G401 (cell line): ENCODE measurements around the gene POU2F2. TPM values are rescaled to one million over a fixed set of nuclear protein-coding genes. Genes with fewer than 3 reads are reported as not detected.

Experiments
- DNase-seq: peaks from one replicate; pipeline ENCODE4 v3.0.0-alpha.2; 2015; ENCODE audit warnings: low spot score
- in situ Hi-C: cut with HindIII; loops from 2 replicates; pipeline ENCODE4 v1.10.0; 2016; ENCODE audit warnings: low sequenced_read_pairs, mixed read lengths
- total RNA-seq: library from RNA; depleted of rRNA; stranded (reverse); fragments of >200 nt; shearing (Covaris generic); gene quantifications from 2 replicates; pipeline ENCODE4 v1.2.3, GENCODE V29; 2014; rRNA removed

POU2F2 gene
- total RNA-seq, result not detected in 2 replicates

DNA sequence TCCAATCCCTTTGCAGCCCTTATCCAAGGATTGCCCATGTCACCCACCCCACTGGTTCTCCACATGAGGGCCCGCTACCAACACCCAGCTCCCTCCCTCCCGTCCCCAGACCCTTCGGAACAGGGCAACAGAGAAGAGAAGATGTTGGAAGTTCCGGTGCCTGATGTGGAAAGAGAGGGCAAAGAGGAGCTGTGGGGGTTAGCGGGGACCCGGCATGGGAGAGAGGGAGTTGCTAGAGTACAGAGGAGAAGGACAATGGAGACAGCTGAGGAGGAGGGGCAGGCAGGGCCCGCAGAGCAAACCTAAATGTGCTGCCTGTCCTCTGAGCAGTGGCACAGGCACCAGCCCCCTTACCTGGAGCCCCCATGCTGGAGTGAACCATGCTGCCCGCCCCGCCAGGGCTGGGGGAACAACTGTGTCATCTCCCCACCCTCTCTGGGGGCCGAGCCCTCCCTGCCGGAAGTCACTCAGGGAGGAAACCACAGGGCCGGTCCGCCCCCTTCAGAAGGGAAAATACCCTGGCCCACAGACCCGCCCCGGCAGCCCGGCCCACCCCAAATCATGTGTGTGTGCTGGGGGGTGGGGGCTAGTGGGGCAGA, at the start of gene POU2F2:
Gene POU2F2, minus strand, starts transcription at position 417 of the 599 bp plus-strand sequence. Its CDS starts 35 bp downstream, at position 382.
- DNase-seq, result no peak
- in situ Hi-C loops, result no loop called here

DNA sequence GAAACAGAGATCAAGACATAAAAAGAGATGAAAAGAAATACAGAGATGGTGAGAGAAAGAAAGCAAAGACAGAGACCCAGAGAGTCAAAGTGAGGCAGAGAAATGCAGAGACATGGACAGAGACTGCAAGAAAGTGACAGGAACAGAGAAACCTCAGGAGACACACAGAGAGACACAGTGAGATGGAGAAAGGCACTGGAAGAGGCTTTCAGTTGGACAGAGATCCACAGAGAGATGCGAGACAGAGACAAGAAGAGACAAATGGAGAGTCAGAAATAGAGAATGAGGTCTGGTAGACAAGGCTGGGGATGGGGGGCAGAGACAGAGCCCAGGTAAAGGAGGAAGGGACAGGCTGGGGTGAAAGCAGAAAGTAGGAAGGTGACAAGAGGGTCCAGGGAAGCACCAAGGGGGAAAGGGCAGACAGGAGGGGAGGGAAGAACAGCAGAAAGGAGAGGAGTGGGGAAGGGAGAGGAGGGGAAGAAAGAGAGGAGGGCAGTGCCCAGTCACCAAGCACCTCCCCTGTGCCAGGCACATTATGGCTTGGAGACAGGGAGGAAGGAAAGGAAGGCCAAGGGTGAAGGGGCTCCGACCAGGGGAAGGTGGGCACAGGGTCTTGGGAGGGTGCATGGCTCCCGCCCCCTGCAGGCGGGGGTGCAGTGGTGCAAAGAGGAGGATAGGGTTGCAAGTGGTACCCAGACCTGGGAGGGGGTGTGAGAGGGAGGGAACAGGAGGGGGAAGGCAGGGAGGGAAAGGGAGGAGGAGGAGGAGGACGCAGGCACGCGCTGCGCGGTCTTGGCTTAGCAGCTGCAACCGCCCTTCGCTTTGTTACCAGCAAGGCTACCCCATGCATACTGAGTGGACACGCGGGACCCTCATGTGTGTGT, 46.8 kb upstream of the POU2F2 start:
- DNase-seq, result no peak
- in situ Hi-C loops, result no loop called here

DNA sequence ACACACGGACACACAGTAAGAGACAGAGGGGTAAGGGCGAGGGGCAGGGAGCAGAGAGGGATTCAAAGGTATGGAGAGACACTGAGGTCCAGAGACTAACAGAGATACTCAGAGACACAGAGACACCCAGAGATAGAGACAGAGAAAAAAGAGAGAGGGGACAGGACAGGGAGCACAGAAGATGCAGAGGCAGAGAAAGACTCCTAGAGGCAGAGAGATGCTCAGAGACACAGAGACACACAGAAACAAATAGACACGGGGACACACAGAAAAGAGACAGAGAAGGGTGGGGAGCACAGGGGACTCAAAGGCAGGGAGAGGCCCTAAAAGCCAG, 45.4 kb upstream of the POU2F2 start:
- DNase-seq, result no peak
- in situ Hi-C loops, result no loop called here

DNA sequence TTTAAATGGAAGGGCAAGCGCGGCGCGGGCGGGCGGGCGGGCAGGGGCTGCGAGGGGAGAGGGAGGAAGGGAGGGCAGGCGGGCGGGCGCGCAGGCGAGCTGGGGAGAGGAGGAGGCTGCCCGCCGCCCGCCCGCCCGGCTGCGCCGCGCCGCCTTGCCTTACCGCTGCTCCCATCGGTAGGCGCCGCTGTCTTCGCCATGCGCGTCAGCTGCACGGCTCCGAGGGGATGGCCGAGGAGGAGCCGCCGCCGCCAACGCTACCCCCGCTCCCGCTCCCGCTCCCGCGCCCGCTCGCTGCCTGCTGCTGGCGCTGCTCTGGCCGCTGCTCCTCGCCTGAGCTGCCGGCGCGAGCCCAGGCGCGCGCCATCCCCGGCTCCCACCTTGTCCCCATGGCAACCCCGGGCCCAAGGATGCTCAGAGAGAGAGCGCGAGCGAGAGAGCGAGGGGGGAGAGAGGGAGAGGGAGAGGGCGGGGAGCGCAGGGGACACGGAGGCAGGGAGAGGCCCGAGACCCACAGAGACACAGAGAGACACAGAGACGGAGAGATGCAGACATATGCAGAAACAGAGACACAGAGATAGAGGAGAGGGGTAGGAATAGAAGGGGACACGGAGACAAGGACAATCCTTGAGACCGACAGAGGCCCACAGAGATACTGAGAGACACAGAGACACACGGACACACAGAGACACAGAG, 44.9 kb upstream of the POU2F2 start:
- DNase-seq, result peak; percentile 89
- in situ Hi-C loops, result no loop called here

DNA sequence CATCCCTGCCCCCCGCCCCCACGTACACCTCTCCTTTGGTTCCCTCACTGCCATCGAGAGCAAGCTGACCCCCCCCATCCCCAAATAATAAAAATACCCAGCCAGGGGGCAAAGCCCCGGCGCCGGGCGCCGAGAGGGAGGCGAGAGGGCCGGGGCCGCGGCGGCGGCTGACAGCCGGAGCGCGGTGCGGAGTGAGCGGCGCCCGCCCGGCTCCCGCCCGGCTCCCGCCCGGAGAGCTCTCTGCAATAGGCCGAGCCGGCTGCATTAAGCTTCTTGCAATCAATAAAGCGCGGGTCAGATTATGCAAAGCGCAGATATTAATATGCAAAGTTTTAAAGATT, 44.4 kb upstream of the POU2F2 start:
- in situ Hi-C loops, result no loop called here

DNA sequence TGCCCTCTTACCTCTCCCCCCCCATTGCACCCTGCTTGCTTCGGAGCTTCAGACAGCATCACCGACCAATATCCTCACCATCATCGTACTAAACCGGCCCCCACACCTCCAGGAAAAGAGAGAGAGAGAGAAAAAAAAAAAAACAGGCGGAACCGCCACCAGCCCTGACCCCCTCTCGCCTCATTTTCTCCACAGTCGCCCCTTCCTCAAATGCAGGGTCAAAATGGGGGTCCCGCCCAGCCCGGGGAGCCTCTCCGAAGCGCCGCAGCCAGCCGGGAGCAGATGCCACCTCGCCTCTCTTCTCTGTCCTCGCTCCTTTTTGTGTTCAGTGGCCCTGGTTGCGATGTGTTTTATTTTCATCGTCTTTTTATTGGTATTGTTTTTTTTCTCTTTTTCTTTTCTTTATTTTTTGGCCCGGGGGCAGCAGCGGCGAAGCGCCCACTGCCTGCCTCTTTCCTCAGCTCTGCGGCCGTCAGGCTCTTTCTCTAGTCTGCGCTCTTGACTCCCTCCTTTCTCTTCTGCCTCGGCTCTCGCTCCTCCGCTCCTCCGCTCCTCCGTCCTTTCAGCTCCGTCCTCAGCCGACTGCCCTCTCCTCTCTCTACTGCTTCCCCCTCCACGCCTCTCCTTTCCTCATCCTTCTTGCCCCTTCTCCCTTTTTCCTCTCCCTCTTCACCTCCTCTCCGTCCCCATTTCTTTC, 43.9 kb upstream of the POU2F2 start:
- in situ Hi-C loops, result no loop called here

More for the DNA sequence above, 44.4 kb upstream of the POU2F2 start:
- no peak for DNase-seq

DNA sequence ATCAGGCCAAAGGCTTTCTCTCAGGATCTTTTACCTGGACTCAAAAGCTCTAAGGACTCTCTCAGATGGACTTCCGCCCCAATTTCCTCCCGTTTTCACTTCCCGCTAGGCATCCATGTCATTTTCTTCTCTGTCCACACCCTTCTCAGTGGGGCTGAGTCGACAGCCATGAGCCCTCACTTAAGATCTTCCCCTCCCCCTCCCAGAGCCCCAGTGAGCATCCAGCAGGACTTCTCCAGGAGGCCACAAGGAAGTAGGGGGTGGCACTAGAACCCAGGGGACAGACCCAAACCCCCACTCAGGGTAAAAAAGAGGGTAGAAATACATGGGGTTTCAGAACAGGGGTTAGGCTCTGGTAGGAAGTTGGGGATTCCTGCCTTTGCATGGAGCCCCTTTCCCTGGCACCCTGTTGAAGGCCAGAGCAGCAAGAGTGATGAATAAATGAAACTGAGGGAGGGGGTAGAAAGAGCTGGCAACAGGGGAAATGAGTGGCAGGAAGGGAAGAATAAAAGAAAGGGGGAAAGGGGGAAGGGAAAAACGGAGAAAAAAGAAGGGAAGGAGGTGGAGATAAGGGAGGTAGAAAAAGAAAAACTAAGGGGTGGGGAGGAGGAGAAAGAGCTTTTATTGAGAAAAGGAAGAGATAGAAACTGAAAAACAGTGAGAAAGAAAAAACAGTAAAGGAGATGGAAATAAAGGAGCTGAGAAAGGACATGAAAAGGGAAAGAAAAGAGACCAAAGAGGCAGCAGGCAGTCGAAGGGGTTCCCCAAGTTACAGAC, 42.9 kb upstream of the POU2F2 start:
- in situ Hi-C loops, result no loop called here
- peak; percentile 49 for DNase-seq

More for the DNA sequence above, 43.9 kb upstream of the POU2F2 start:
- peak; percentile 72 for DNase-seq

GRCh38 chr19:42174188-42174587, 41.9 kb upstream of the POU2F2 start:
- in situ Hi-C loops, result no loop called here
- DNase-seq, result no peak

DNA sequence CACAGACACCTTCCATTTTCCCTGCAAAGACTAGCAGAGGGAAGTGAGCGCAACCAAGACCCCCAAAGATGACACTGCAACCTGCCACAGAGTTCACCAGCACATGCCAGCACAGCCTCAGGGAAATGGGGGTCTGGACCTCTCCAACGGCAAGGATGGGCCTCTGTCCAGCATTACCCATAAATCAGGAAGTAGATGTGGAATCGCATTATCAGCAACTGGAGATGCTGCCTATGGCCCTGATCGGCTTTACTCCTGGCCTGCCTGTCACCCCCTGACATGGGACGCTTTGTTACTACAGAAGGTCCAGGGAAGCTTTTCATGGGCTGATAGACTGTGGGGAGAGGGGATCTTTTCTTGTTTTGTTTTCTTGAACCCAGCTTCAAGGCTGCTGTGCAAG, 41.4 kb upstream of the POU2F2 start:
- in situ Hi-C loops, result no loop called here
- DNase-seq, result no peak

DNA sequence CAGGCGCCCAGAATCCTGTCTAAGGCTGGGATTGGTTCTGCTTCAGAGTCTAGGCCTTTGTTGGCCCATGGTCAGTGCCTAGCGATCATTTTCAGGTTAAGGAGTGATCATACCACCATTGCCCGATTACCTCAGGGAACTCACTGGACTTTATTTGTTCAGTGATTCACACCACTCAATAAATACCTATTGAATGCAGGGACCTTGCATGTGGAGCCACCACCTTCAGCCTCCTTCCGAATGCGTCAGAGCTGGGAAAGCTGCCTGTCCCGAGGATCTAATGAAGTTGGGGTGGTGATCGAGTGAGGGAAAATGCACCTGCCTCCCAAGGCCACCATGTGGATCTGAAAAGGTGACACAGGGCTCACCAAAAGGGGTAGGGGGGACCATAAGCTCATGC, 40.0 kb upstream of the POU2F2 start:
- in situ Hi-C loops, result no loop called here
- no peak for DNase-seq

GRCh38 chr19:42170715-42171114, 38.5 kb upstream of the POU2F2 start:
- peak; percentile 54 for DNase-seq
- in situ Hi-C loops, result no loop called here

DNA sequence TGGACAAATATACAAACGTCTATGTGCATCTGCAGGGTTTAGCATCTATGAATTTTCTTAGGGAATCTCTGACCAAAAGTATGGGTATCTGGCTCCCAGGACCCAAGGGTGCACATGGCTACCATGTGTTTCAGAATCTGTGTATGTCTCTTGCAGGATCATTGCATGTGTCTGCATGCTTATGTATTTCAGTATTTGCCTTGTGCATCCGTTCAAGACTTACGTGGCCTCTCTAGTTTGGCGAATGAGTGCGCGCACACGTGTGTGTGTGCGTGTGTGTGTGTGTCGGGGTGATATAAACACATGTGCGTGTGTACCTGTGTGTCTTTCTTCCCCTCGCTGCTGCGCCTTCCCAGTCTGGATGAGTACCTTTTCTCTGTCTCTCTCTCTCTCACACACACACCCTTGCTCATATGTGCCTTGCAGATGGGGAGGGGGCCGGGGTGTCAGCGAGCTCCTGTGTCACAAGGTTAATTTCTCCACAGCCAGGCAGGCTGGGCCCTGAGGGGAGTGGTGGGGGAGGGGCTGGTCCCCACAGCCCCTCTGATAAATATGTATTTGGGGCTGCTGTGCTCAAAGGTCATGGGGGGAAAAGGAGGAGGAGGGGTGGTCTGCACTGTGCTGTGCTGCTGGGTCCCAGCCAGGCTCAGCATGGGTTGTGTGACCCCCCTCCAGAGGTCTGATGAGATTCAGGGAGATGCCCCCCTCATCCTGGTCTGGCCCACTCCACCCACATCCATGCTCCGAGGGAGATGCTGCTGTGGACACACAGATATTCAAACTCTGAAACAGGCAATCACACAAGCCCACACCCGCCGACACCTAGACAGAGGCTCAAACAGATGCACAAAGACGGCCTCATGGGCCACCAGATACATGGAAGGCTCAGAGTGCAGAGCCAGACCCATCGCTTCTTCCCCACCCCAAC, 37.5 kb upstream of the POU2F2 start:
- in situ Hi-C loops, result no loop called here
- no peak for DNase-seq

GRCh38 chr19:42168206-42168605, 36.0 kb upstream of the POU2F2 start:
- in situ Hi-C loops, result no loop called here
- DNase-seq, result no peak

DNA sequence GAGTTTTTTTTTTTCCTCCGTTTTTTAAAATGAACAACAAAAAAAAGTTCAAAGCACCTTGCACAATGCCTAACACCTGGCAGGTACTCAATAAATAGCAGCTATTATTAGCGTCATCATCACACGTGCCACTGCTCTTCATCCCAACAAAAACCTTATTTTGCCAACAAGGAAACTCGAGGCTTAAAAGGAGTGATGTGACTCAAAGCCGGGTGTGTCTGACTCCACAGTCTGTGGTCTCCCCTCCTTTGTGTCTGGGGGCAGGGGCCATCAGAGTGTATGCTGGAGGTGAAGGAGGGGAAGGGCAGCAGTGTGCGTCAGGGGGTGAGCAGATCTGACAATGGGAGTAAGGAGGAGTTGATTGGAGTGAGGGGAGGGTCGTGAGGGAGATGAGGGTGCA, 34.1 kb upstream of the POU2F2 start:
- in situ Hi-C loops, result no loop called here
- no peak for DNase-seq

DNA sequence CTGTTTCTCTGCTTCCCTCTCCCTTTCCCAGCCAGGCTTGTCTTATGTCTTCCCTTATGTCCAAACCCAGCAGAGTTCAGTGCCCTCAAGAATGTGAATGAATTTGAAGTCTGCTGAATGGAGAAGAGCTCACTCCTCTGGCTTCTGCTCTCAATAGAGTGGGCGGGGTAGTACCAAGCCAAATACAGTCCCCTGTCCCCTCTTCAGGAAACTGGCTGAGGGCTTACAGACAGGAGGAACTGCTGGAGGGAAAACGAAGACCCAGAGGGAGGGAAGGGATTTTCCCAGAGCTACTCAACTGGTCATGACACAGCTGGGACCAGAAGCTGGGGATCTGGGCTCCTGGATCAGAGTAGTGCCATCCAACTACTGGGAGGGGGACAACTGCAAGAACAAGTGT, 32.9 kb upstream of the POU2F2 start:
- no peak for DNase-seq
- in situ Hi-C loops, result no loop called here

- in situ Hi-C loops, result no loop called here
- DNase-seq, result no peak
These were observed 29.5 kb upstream of the POU2F2 start for GRCh38 chr19:42161616-42162263.

DNA sequence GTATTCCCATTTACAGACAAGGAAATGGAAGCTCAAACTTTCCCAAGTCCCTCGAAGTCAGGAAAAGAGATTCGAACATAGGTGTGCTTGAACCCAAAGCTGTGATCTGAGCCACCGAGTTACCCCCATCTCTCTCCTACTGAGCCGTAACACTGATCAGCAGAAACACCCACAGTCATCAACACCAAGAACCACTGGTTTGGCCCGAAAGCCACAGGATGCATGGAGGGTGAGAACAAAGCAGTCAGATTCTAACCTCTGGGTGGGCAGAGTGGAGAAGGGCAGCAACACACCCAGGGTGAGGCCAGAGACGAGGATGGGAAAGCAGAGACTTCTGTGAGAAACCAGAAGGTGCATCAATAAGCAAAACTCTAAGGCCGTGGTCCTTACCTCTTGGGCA, 27.7 kb upstream of the POU2F2 start:
- in situ Hi-C loops, result no loop called here
- DNase-seq, result no peak

GRCh38 chr19:42158926-42159325, 26.7 kb upstream of the POU2F2 start:
- in situ Hi-C loops, result no loop called here
- no peak for DNase-seq
